PFSK-1 (cell line): ENCODE results near the gene HLA-DMB.

Experiments used
- FOXP2 ChIP-seq: optimal IDR thresholded peaks from 2 replicates; pipeline ENCODE3; 2011; ENCODE audit warnings: borderline replicate concordance, control low read depth, inconsistent platforms; ENCODE audit not compliant: insufficient read depth; ENCODE audit errors: extremely low read length, extremely low read depth
- POLR2AphosphoS5 ChIP-seq: IDR thresholded peaks from 2 replicates; pipeline ENCODE4 v1.6.1; 2012; ENCODE audit warnings: low read depth, mild to moderate bottlenecking, control low read depth, low read length, moderate library complexity
- SIN3A ChIP-seq: IDR thresholded peaks from 2 replicates; pipeline ENCODE4 v1.6.1; 2012; ENCODE audit warnings: mild to moderate bottlenecking, low read length, moderate library complexity, borderline replicate concordance; ENCODE audit not compliant: insufficient read depth
- TAF1 ChIP-seq: IDR thresholded peaks from 2 replicates; pipeline ENCODE4 v1.6.1; 2012; ENCODE audit warnings: low read length, control low read depth, borderline replicate concordance; ENCODE audit not compliant: insufficient read depth
- TF ChIP-seq, protein P1 (sequence below), 2 experiments: IDR thresholded peaks; 2 replicates each; pipeline versions ENCODE4 v1.6.1 to v1.8.0; 2011 to 2012; ENCODE audit warnings: low read depth in 2 of 2, low read length in 2 of 2, control low read depth in 1 of 2, inconsistent platforms in 1 of 2, mild to moderate bottlenecking in 1 of 2, moderate library complexity in 1 of 2; ENCODE audit not compliant: insufficient read depth in 1 of 2

The HLA-DMB gene

DNA sequence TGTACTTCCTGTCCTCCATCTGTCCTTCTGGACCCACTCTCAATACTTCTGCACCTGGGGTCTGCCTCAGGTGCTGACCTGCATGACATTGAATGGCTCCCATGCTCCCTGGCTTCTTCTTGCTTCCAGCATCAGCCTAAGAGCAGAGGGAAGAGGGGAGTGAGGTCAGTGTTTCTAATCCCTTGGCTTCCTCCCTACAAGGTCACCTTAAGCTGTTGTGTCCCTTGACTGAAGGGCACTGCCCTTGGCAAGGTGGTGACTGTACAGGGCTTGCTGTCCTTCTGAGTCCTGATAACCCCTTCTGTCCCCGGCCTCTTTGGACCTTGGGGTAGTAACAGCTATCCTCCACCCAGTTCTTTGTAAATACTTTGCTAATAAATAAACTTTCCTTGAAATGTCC is 9.6 kb downstream of the HLA-DMB start:
- no peak for TF ChIP-seq SIN3A
- no peak for TF ChIP-seq TAF1
- TF ChIP-seq, protein P1, sequence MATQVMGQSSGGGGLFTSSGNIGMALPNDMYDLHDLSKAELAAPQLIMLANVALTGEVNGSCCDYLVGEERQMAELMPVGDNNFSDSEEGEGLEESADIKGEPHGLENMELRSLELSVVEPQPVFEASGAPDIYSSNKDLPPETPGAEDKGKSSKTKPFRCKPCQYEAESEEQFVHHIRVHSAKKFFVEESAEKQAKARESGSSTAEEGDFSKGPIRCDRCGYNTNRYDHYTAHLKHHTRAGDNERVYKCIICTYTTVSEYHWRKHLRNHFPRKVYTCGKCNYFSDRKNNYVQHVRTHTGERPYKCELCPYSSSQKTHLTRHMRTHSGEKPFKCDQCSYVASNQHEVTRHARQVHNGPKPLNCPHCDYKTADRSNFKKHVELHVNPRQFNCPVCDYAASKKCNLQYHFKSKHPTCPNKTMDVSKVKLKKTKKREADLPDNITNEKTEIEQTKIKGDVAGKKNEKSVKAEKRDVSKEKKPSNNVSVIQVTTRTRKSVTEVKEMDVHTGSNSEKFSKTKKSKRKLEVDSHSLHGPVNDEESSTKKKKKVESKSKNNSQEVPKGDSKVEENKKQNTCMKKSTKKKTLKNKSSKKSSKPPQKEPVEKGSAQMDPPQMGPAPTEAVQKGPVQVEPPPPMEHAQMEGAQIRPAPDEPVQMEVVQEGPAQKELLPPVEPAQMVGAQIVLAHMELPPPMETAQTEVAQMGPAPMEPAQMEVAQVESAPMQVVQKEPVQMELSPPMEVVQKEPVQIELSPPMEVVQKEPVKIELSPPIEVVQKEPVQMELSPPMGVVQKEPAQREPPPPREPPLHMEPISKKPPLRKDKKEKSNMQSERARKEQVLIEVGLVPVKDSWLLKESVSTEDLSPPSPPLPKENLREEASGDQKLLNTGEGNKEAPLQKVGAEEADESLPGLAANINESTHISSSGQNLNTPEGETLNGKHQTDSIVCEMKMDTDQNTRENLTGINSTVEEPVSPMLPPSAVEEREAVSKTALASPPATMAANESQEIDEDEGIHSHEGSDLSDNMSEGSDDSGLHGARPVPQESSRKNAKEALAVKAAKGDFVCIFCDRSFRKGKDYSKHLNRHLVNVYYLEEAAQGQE (IDR thresholded peaks at IDR 0.05; ENCODE audit: insufficient read depth in 1 of 2, low read depth in 2 of 2, low read length in 2 of 2): no peak
- TF ChIP-seq POLR2AphosphoS5: no peak
- no peak for TF ChIP-seq FOXP2

DNA sequence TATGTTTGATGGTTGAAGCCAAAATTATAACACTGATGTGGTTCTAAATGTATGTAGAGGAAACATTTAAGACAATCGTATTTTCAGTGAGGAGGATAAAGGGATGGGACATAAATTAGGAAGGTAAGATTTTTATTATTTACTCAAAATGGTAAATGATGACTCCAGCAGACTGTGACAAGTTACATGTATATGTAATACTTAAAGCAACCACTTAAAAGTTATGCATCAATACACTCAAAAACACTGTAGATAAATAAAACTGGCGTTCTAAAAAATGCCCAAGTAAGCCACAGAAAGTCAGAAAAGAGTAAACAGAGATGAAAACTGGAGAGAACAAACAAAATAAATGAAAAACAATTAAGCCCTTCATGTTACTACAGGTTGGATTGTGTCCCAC is 18.7 kb downstream of the HLA-DMB start:
- TF ChIP-seq FOXP2: no peak
- TF ChIP-seq, protein P1 (IDR thresholded peaks at IDR 0.05; ENCODE audit: insufficient read depth in 1 of 2, low read depth in 2 of 2, low read length in 2 of 2): no peak
- no peak for TF ChIP-seq POLR2AphosphoS5
- TF ChIP-seq SIN3A: no peak
- TF ChIP-seq TAF1: no peak

- no peak for TF ChIP-seq SIN3A
- TF ChIP-seq POLR2AphosphoS5: no peak
- no peak for TF ChIP-seq TAF1
- TF ChIP-seq FOXP2: no peak
- TF ChIP-seq, protein P1 (IDR thresholded peaks at IDR 0.05; ENCODE audit: insufficient read depth in 1 of 2, low read depth in 2 of 2, low read length in 2 of 2): no peak
Measured at GRCh38 chr6:32920715-32921114, 20.1 kb downstream of the HLA-DMB start.

GRCh38 chr6:32912951-32913350 is 27.9 kb downstream of the HLA-DMB start:
- TF ChIP-seq FOXP2: no peak
- TF ChIP-seq POLR2AphosphoS5: no peak
- TF ChIP-seq, protein P1 (IDR thresholded peaks at IDR 0.05; ENCODE audit: insufficient read depth in 1 of 2, low read depth in 2 of 2, low read length in 2 of 2): no peak
- TF ChIP-seq SIN3A: no peak
- no peak for TF ChIP-seq TAF1

DNA sequence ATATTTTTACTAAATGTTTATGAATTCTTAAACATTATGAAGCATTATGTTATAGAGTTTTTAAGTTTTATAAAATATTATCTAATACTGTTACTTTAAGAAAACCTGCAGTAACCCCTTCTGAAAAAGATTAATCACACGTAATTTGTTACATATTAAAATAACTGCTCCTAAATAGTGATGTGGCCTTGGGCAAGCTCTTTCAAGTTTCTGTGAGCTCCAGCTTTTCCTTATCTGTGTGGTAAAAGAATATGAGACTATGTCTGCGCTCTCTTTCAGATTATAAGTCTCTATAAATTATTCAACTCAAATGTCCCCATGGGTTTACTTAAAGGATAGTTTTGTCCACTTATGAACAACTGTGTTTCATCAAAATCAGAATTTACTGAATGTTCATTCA is 31.9 kb downstream of the HLA-DMB start:
- TF ChIP-seq, protein P1 (IDR thresholded peaks at IDR 0.05; ENCODE audit: insufficient read depth in 1 of 2, low read depth in 2 of 2, low read length in 2 of 2): no peak
- no peak for TF ChIP-seq FOXP2
- no peak for TF ChIP-seq TAF1
- TF ChIP-seq SIN3A: no peak
- TF ChIP-seq POLR2AphosphoS5: no peak
